Esophagus muscularis mucosa (tissue), 4 donors: ENCODE results near the gene PRKAG2. TPM values are rescaled to one million over a fixed set of nuclear protein-coding genes. Genes with fewer than 3 reads are reported as not detected.
A peak's percentile ranks its signal among the peaks of the same experiment; 100 is the strongest.

Source experiments
- DNase-seq: peaks from one replicate; pipeline ENCODE4 v3.0.0-alpha.2; 2017; ENCODE audit errors: extremely low spot score
- H3K27ac ChIP-seq, 4 donors: fragments of 200-600 bp; sonication (generic); replicated peaks in 1 of 4; 1 replicate in 3 of 4; 2 replicates in 1 of 4; pipeline ENCODE4 v1.5.1; 2016 to 2019; ENCODE audit warnings: mild to moderate bottlenecking in 1 of 4
- H3K27me3 ChIP-seq, 4 donors: fragments of 200-600 bp; sonication (generic); one replicate each; pipeline versions ENCODE4 v1.5.1 to v1.6.0; 2016 to 2019
- H3K36me3 ChIP-seq, 4 donors: fragments of 200-600 bp; sonication (generic); one replicate each; pipeline ENCODE4 v1.5.1; 2016 to 2019
- H3K4me1 ChIP-seq, 4 donors: fragments of 200-600 bp; sonication (generic); one replicate each; pipeline ENCODE4 v1.5.1; 2016 to 2019
- H3K4me3 ChIP-seq, 4 donors: fragments of 200-600 bp; sonication (generic); 1 replicate in 2 of 4; 2 replicates in 2 of 4; pipeline ENCODE4 v1.5.1; 2016 to 2019; ENCODE audit warnings: mild to moderate bottlenecking in 4 of 4, moderate library complexity in 1 of 4
- H3K9me3 ChIP-seq, 4 donors: fragments of 200-600 bp; sonication (generic); 1 replicate in 3 of 4; 2 replicates in 1 of 4; pipeline ENCODE4 v1.5.1; 2016 to 2019
- EP300 ChIP-seq: sonication (generic); formaldehyde crosslinking; IDR thresholded peaks from one replicate; pipeline ENCODE4 v1.6.1; 2017; ENCODE audit warnings: antibody characterized with exemption
- POLR2A ChIP-seq: fragments of 450-650 bp; IDR thresholded peaks from one replicate; pipeline ENCODE4 v1.6.1; 2017; ENCODE audit warnings: antibody characterized with exemption, moderate library complexity, mild to moderate bottlenecking, low read depth
- POLR2AphosphoS5 ChIP-seq, 2 donors: sonication (generic); formaldehyde crosslinking; IDR thresholded peaks; one replicate each; pipeline ENCODE4 v1.6.1; 2017; ENCODE audit warnings: antibody characterized with exemption in 2 of 2
- WGBS: methylation state at CpG from one replicate; pipeline ENCODE4 v1.1.5; 2018; 5-methylcytosine and 5-hydroxymethylcytosine counted together
- intact Hi-C: fragments of 100-400 bp; cut with DNase I; formaldehyde crosslinking; loops from one replicate; pipeline ENCODE4 v1.15.1; 2023
- total RNA-seq, 4 donors: library from RNA; depleted of rRNA; stranded (reverse); fragments of >200 nt; gene quantifications; one replicate each; pipeline versions ENCODE4 v1.1.0 to v1.2.1, GENCODE V29; 2016
- TF ChIP-seq, protein P1 (sequence below), 3 experiments: fragments of 200-600 bp in 2 of 3; fragments of 450-650 bp in 1 of 3; sonication (generic) in 2 of 3; IDR thresholded peaks; one replicate each; pipeline ENCODE4 v1.5.1; 2017 to 2019; ENCODE audit warnings: antibody characterized with exemption in 3 of 3, mild to moderate bottlenecking in 2 of 3, moderate library complexity in 1 of 3

Gene PRKAG2
- total RNA-seq, 4 donors from 2014 or later: 51.3 to 97.2 (median 77.5) TPM

DNA sequence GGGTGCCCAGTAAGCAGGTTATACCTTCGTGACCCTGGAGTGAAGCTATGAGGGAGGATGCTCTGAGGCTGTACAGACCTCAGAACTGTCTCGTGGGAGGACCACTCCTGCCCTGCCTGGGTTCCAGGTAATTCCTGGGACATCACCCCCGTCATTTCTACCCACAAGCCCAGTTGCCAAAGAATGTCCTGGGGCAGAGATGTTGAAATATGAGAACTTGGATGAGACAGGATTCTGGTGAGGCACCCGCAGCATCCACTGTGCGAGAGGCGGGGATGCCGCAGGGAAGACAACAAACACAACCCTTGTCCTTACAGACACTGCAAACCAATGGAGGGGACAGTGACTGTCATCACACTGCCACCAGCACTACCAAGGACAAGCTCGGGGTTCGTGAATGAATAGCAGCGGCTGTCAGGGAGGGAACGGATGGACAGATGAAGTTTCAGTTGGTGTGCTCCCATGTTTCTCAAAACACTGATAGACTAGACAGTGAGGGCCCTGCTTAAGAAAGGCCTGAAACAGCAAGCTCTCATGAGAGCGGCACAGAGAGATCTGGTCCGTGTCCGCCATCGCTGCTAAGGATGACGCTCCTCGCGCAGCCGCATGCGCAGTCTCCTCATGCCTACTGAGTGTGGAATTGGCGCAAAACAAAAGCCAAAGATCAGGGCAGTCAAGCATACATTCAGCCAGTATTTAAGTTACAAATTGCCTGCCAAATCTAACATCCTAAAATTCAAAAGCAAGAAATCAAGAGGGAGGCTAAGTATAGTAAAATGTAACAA, 275.2 kb downstream of the PRKAG2 start:
- no peak overlapping the region for H3K4me3 ChIP-seq
- H3K9me3 ChIP-seq: no peaks in the 10 kb centered on the region
- no peak for DNase-seq
- peak overlapping the region in 3 of 4 donors; percentile 88 to 89 (median 89) for H3K27ac ChIP-seq
- no peaks in the 10 kb centered on the region for H3K27me3 ChIP-seq
- TF ChIP-seq, protein P1, sequence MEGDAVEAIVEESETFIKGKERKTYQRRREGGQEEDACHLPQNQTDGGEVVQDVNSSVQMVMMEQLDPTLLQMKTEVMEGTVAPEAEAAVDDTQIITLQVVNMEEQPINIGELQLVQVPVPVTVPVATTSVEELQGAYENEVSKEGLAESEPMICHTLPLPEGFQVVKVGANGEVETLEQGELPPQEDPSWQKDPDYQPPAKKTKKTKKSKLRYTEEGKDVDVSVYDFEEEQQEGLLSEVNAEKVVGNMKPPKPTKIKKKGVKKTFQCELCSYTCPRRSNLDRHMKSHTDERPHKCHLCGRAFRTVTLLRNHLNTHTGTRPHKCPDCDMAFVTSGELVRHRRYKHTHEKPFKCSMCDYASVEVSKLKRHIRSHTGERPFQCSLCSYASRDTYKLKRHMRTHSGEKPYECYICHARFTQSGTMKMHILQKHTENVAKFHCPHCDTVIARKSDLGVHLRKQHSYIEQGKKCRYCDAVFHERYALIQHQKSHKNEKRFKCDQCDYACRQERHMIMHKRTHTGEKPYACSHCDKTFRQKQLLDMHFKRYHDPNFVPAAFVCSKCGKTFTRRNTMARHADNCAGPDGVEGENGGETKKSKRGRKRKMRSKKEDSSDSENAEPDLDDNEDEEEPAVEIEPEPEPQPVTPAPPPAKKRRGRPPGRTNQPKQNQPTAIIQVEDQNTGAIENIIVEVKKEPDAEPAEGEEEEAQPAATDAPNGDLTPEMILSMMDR (IDR thresholded peaks at IDR 0.05): no peak
- TF ChIP-seq POLR2AphosphoS5 (IDR thresholded peaks at IDR 0.05) (peak in 1 of 2 donors; percentile 48), POLR2A (no peak)
- peaks cover 0 to 12% (median 10%) of the 10 kb centered on the region in 4 donors for H3K36me3 ChIP-seq
- 92% methylated on average over 21 of the region's 21 CpGs for WGBS
- peaks cover 21 to 52% (median 49%) of the 10 kb centered on the region in 4 donors for H3K4me1 ChIP-seq
- intact Hi-C loops: loop anchor here (2.0 kb wide), 1 partner anchor 25 kb away; no protein-coding TSS in a partner anchor

DNA sequence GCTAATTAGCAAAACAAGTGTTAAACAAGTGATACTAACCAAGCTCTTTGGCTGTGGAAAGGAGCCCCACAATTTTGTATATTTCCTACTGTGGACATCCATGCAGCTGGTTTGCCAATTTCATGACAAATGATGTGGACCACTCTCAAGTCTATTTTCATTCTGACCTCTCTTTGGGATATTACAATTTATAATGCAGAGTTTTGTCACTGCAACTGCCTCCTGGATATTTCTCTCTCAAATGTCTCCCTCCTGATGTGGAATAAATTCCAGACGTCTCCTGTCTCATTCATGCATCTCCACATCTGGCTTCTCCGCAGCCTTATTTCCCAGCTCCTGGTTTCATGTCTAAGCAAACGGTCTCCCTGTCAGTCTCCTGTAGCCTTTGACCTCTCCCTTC, 276.6 kb downstream of the PRKAG2 start:
- DNase-seq: no peak
- intact Hi-C loops: loop anchor here (2.0 kb wide), 1 partner anchor 26 kb away; no protein-coding TSS in a partner anchor
- WGBS: 47% methylated on average over 3 of the region's 3 CpGs
- Histone ChIP-seq H3K36me3 (peaks cover 0 to 12% (median 10%) of the 10 kb centered on the region in 4 donors), H3K27ac (peak overlapping the region; percentile 88 to 91 (median 89)), H3K4me3 (peak overlapping the region in 1 of 4 donors; percentile 19), H3K27me3 (no peaks in the 10 kb centered on the region), H3K4me1 (peaks cover 21 to 60% (median 52%) of the 10 kb centered on the region in 4 donors), H3K9me3 (no peaks in the 10 kb centered on the region)
- TF ChIP-seq EP300: no peak
- TF ChIP-seq, protein P1 (IDR thresholded peaks at IDR 0.05): no peak
- TF ChIP-seq POLR2AphosphoS5 (IDR thresholded peaks at IDR 0.05): no peak
- no peak for TF ChIP-seq POLR2A

DNA sequence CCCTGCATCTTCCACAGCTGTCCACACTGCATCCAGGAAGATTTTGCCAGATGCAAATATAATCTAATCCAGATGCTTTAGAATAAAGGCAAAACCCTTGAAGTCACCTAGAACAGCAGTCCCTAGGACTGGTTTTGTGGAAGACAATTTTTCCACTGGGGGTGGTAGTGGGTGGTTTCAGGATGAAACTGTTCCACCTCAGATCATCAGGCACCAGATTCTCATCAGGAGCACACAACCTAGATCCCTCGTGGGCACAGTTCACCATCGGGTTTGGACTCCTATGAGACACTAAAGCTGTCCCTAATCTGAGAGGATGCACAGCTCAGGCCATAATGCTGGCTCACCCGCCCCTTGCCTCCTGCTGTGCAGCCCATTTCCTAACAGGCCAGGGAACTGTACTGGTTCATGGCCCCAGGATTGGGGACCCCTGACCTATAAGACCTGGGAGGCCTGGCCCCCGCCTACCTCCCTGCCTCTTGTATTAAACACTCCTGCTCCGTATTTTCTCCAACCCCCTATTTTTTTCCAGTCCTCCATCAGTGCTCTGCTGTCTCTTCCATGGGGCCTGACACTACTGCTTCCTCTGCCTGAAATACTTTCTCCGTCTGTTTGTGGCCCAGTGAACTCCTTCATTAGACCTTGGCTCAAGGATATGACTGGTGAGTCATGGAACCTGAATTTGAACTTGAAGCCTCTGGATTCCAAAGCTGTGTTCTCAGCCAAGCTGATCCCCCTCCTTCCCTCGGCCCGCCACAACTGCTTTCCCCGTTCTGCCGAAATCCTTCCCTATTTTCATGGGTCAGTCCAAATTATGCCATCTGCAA, 277.3 kb downstream of the PRKAG2 start:
- Histone ChIP-seq H3K4me1 (peaks cover 21 to 65% (median 60%) of the 10 kb centered on the region in 4 donors), H3K27ac (peak overlapping the region; percentile 88 to 91 (median 89)), H3K36me3 (peaks cover 0 to 16% (median 10%) of the 10 kb centered on the region in 4 donors), H3K4me3 (peak overlapping the region in 1 of 4 donors; percentile 21), H3K9me3 (no peaks in the 10 kb centered on the region), H3K27me3 (no peaks in the 10 kb centered on the region)
- no peak for DNase-seq
- WGBS: 28% methylated on average over 10 of the region's 10 CpGs
- TF ChIP-seq POLR2AphosphoS5 (IDR thresholded peaks at IDR 0.05): peak; percentile 70 to 88
- TF ChIP-seq, protein P1 (IDR thresholded peaks at IDR 0.05): peak in 1 of 3 experiments; percentile 25
- TF ChIP-seq POLR2A: no peak
- intact Hi-C loops: loop anchor here (2.0 to 10.0 kb wide), 2 partner anchors 27 to 155 kb away; no protein-coding TSS in a partner anchor

DNA sequence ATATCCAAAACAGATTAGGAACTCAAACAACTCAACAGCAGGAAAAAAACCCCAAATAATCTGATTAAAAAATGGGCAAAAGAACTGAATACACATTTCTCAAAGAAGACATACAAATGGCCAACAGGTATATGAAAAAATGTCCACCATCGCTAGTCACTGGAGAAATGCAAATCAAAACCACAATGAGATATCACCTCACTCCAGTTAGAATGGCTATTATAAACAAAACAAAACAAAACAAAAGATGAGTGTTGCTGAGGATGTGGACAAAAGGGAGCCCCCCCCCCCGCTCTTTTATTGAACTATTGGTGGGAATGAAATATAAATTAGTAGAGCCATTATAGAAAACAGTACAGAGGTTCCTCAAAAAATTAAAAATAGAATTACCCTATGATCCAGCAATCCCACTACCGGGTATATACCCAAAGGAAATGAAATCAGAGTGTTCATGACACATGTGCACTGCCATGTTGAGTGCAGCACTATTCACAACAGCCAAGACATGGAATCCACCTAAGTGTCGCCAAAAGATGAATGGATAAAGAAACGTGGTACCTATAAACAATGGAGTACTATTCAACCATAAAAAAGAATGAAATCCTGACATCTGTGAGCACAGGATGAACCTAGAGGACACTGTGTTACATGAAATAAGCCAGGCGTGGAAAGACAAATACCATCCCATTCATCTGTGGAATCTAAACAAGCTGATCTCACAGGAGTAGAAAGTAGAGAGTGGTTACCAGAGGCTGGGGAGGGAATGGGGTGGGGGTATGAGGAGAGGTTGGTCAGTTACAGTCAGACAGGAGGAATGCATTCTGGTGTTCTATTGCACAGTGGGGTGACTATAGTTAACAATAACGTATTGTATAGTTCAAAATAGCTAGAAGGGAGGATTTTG, 279.1 kb downstream of the PRKAG2 start:
- Histone ChIP-seq H3K27ac (peak overlapping the region; percentile 88 to 91 (median 89)), H3K36me3 (peaks cover 0 to 13% (median 9%) of the 10 kb centered on the region in 4 donors), H3K9me3 (no peaks in the 10 kb centered on the region), H3K4me3 (no peak overlapping the region), H3K4me1 (peaks cover 21 to 80% (median 68%) of the 10 kb centered on the region in 4 donors), H3K27me3 (no peaks in the 10 kb centered on the region)
- no peak for DNase-seq
- TF ChIP-seq EP300: peak; percentile 82
- TF ChIP-seq, protein P1 (IDR thresholded peaks at IDR 0.05): no peak
- peak; percentile 57 to 94 for TF ChIP-seq POLR2AphosphoS5 (IDR thresholded peaks at IDR 0.05)
- TF ChIP-seq POLR2A: no peak
- intact Hi-C loops: loop anchor here (10.0 kb wide), 1 partner anchor 157 kb away; no protein-coding TSS in a partner anchor
- 77% methylated on average over 7 of the region's 7 CpGs for WGBS
